GM10266 (cell line): ENCODE data around the gene ATP1A4.
A peak's percentile ranks its signal among the peaks of the same experiment; 100 is the strongest.

Experiments used
- DNase-seq: peaks from one replicate; pipeline ENCODE4 v3.0.0; 2012; ENCODE audit errors: extremely low spot score
- TF ChIP-seq, protein P1 (sequence below): IDR thresholded peaks from 2 replicates; pipeline ENCODE4 v1.5.1; 2012; ENCODE audit warnings: mild to moderate bottlenecking, low read depth; ENCODE audit not compliant: control insufficient read depth, insufficient read depth; ENCODE audit errors: missing control alignments

ATP1A4 gene

DNA sequence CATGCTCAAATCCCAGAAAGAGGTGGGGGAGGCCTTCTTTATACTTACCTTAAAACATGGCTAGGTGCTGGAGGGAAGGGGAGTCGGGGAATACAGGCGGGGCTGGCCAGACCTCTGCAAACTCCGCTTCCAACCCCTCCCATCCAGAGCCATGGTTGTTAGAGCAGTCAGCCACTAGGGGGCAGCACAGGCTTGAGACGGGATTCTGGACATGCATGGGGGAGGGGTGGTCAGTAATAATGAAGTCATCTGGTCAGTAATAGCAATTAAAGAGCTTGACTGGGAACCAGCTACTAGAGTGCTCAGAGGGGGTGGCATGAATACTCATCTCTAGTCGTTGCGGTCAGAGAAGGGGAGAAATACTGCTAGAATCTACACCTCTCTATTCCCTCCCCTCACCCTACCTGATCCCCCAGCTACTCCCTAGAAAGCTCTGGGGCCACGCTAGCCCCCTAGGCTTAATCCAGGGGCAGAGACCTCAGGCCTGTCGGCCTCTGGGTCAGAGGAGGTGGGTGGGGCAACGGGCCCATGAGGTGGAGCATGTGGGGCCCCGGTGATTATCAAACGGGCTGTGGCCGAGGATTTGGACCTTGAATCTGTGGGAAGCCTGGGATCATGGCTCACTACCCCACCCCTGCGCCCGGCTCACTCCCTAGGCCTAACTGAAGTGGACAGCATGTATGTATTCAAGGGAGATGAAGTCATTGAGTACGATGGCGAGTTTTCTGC lies 41.9 kb downstream of the ATP1A4 start:
- DNase-seq: peak; percentile 71
- TF ChIP-seq, protein P1, sequence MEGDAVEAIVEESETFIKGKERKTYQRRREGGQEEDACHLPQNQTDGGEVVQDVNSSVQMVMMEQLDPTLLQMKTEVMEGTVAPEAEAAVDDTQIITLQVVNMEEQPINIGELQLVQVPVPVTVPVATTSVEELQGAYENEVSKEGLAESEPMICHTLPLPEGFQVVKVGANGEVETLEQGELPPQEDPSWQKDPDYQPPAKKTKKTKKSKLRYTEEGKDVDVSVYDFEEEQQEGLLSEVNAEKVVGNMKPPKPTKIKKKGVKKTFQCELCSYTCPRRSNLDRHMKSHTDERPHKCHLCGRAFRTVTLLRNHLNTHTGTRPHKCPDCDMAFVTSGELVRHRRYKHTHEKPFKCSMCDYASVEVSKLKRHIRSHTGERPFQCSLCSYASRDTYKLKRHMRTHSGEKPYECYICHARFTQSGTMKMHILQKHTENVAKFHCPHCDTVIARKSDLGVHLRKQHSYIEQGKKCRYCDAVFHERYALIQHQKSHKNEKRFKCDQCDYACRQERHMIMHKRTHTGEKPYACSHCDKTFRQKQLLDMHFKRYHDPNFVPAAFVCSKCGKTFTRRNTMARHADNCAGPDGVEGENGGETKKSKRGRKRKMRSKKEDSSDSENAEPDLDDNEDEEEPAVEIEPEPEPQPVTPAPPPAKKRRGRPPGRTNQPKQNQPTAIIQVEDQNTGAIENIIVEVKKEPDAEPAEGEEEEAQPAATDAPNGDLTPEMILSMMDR: peak; percentile 99

DNA sequence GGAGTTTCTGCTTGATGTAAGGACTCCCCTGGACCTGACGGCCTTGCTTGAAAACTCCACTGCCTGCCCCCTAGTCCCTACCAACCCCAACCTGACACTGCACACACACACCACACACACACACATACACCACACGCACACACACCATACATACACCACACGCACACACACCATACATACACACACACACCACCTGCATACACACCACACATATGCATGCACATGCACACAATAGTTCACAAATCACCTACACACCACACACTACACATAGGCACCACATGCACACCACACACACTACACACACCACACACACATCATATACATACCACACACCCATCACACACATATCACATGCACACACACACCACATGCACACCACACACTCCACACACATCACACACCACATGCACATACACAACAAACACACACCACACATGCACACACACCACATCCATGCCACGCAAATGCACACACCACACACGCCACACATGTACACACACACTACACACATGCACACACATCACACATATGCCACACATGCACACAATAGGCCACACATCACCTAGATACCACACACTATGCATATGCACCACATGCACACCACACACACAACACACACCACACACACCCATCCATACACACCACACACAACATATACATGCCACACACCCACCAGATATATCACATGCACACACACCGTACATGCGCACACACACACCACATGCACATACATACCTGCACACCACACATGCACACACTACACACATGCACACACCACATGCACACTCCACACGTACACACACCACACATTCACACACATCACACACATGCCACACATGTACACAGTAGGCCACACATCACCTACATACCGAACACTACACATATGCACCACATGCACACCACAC lies 42.7 kb downstream of the ATP1A4 start:
- TF ChIP-seq, protein P1: no peak
- DNase-seq: no peak

DNA sequence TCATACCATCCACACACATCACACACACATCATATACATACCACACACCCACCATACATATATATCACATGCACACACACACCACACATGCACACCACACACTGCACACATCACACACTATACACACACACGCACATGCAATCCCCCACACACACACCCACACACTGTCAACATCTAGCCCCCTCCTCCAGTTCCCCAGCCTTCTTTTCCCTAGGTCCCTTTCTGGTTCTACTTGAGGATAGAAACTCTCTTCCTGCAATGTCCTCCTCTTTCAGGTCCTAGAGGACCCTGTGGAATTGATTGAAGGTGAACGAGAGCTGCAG lies 43.3 kb downstream of the ATP1A4 start:
- TF ChIP-seq, protein P1: no peak

DNA sequence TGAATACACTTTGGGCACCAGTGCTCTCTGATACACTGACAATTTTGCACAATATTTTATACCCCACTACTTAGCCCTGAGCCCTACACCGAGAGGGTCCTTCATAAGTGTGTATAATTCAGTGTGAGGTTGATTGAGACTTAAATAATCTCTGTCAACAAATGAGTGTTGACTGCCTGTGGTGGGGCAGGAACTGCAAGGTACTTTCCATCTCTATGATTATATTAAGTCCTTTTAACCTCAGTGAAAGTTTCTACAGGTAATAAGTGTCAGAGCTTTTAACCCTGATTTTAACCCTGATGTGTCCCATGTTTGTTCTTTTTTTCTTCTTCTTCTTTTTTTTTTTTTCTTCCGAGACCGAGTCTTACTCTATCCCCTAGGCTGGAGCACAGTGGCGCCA lies 44.7 kb downstream of the ATP1A4 start:
- TF ChIP-seq, protein P1: no peak
- no peak for DNase-seq

More for the DNA sequence above, 43.3 kb downstream of the ATP1A4 start:
- DNase-seq: no peak

DNA sequence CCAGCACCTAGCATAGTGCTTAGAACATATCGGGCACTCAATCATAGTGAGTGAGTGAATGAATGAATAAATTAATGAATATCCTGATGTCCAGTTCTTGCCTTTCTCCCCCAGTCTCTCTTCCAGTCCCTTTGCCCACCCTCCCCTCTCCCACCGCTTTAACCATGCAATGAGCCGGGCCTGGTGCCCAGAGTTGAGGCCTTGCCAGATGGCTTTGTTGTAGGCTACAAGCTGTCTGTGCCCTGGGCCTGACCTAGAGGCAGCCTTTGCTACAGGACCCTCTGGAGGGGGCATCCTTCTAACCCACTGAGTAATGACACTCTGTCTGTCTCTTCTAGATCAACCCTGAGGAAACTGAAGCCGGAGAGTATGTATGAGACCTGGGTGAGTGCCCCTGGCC lies 45.8 kb downstream of the ATP1A4 start:
- TF ChIP-seq, protein P1: no peak
- DNase-seq: no peak

DNA sequence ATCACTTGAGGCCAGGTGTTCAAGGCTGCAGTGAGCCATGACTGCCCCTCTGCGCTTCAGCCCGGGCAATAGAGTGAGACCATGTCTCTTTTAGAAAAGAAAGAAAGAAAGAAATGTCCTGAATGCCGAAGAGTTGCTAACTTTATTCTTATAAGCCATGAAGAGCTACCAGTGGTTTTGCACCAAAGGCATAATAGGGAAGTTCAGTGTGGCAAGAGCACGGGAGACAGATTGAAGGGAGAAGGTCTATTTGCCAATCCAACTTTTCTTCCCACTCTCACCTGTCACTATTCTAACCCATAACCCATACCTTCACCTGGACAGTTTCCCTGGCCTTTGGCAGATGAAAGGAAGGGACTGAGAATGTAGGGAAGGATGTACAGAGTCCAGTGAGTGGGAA lies 49.4 kb downstream of the ATP1A4 start:
- no peak for DNase-seq
- TF ChIP-seq, protein P1: no peak
